Gastrocnemius medialis (tissue), 4 donors: ENCODE data around the gene TSC2. TPM values are rescaled to one million over a fixed set of nuclear protein-coding genes. Genes with fewer than 3 reads are reported as not detected.

Source experiments
- ATAC-seq, 2 donors: fragments of 150-250 bp; one replicate each; pipeline ENCODE4 v1.9.1; 2016
- DNase-seq, 2 donors: peaks; one replicate each; pipeline ENCODE4 v3.0.0-alpha.2; 2019
- H3K27ac ChIP-seq, 4 donors: fragments of 200-600 bp; sonication (generic); 1 replicate in 1 of 4; 2 replicates in 3 of 4; pipeline ENCODE4 v1.5.1; 2016 to 2018; ENCODE audit warnings: mild to moderate bottlenecking in 2 of 4, moderate library complexity in 1 of 4
- H3K27me3 ChIP-seq, 3 donors: fragments of 200-600 bp; sonication (generic) in 2 of 3; 1 replicate in 1 of 3; 2 replicates in 2 of 3; pipeline versions ENCODE4 v1.5.1 to v1.6.0; 2016 to 2019; ENCODE audit warnings: mild to moderate bottlenecking in 1 of 3, moderate library complexity in 1 of 3
- H3K36me3 ChIP-seq, 2 donors: fragments of 200-600 bp; sonication (generic) in 1 of 2; one replicate each; pipeline ENCODE4 v1.5.1; 2017 to 2018
- H3K4me1 ChIP-seq, 2 donors: fragments of 200-600 bp; sonication (generic) in 1 of 2; one replicate each; pipeline ENCODE4 v1.5.1; 2016 to 2017; ENCODE audit warnings: mild to moderate bottlenecking in 2 of 2
- H3K4me3 ChIP-seq, 4 donors: fragments of 200-600 bp; sonication (generic) in 3 of 4; 1 replicate in 1 of 4; 2 replicates in 3 of 4; pipeline ENCODE4 v1.5.1; 2016 to 2019; ENCODE audit warnings: mild to moderate bottlenecking in 2 of 4
- H3K9me3 ChIP-seq, 3 donors: fragments of 200-600 bp; sonication (generic) in 2 of 3; 1 replicate in 1 of 3; 2 replicates in 2 of 3; pipeline ENCODE4 v1.5.1; 2016 to 2019
- POLR2A ChIP-seq, 2 donors: fragments of 450-650 bp; IDR thresholded peaks; one replicate each; pipeline ENCODE4 v1.6.1; 2017; ENCODE audit warnings: antibody characterized with exemption in 2 of 2, mild to moderate bottlenecking in 2 of 2, moderate library complexity in 2 of 2
- in situ Hi-C, 4 donors: fragments of 200-750 bp; cut with MboI; loops; one replicate each; pipeline versions ENCODE4 v1.15.0 to v1.8.0; 2017; ENCODE audit warnings: low sequenced_read_pairs in 4 of 4
- intact Hi-C: fragments of 100-400 bp; cut with DNase I; formaldehyde crosslinking; loops from one replicate; pipeline ENCODE4 v1.15.1; 2023; ENCODE audit warnings: low total_unique reads
- total RNA-seq, 4 donors: library from RNA; depleted of rRNA; stranded (reverse); fragments of >200 nt; gene quantifications; one replicate each; pipeline versions ENCODE4 v1.1.0 to v1.2.3, GENCODE V29; 2016
- TF ChIP-seq, protein P1 (sequence below), 5 experiments: fragments of 450-650 bp in 3 of 5; fragments of 200-600 bp in 2 of 5; sonication (generic) in 2 of 5; IDR thresholded peaks in 4 of 5; conservative IDR thresholded peaks in 1 of 5; 1 replicate in 4 of 5; 2 replicates in 1 of 5; pipeline ENCODE4 v1.5.1; 2016 to 2019; ENCODE audit warnings: antibody characterized with exemption in 5 of 5, mild to moderate bottlenecking in 3 of 5, moderate library complexity in 3 of 5

TSC2 gene
- total RNA-seq, 4 donors from 2014 or later: 44.5 to 62.7 (median 53.8) TPM

DNA sequence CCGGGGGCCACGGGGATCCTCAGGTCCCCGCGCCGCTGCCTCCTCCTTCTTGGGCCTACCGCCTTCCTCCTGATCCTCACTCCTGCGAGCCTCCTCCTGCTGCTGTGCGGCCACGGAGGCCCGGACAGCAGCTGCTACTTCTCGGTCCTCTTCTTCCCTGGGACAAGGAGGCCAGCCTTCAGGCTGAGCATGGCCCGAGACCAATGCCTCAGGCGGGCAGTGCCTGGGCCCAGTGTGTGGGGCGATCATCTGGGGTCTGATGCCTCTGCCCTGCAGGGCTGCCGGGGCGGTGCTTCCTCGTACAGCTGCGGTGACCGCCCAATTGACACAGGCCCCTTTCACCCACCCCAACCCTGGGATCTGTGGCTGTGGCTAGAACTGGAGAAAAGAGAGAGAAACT is 46.8 kb upstream of the TSC2 start:
- no peak for TF ChIP-seq POLR2A (IDR thresholded peaks at IDR 0.05)
- TF ChIP-seq, protein P1, sequence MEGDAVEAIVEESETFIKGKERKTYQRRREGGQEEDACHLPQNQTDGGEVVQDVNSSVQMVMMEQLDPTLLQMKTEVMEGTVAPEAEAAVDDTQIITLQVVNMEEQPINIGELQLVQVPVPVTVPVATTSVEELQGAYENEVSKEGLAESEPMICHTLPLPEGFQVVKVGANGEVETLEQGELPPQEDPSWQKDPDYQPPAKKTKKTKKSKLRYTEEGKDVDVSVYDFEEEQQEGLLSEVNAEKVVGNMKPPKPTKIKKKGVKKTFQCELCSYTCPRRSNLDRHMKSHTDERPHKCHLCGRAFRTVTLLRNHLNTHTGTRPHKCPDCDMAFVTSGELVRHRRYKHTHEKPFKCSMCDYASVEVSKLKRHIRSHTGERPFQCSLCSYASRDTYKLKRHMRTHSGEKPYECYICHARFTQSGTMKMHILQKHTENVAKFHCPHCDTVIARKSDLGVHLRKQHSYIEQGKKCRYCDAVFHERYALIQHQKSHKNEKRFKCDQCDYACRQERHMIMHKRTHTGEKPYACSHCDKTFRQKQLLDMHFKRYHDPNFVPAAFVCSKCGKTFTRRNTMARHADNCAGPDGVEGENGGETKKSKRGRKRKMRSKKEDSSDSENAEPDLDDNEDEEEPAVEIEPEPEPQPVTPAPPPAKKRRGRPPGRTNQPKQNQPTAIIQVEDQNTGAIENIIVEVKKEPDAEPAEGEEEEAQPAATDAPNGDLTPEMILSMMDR (IDR thresholded peaks at IDR 0.05 in 4 of 5, conservative IDR thresholded peaks at IDR 0.05 in 1 of 5): no peak
- peaks cover 0 to 54% of the 10 kb centered on the region in 2 donors for H3K36me3 ChIP-seq
- intact Hi-C loops: loop anchor here (10.0 kb wide), 1 partner anchor 534 kb away; the partner anchor contains the start of genes CEMP1 and PDPK1
- no peak for ATAC-seq
- in situ Hi-C loops: no loop called here
- no peaks in the 10 kb centered on the region for H3K27me3 ChIP-seq
- H3K4me1 ChIP-seq: peaks cover 26 to 28% of the 10 kb centered on the region in 2 donors
- no peak overlapping the region for H3K4me3 ChIP-seq
- H3K9me3 ChIP-seq: no peaks in the 10 kb centered on the region
- no peak for DNase-seq
- no peak overlapping the region for H3K27ac ChIP-seq

GRCh38 chr16:2001456-2002355 is 46.1 kb upstream of the TSC2 start:
- H3K4me1 ChIP-seq: peaks cover 26 to 35% of the 10 kb centered on the region in 2 donors
- TF ChIP-seq POLR2A (IDR thresholded peaks at IDR 0.05): no peak
- TF ChIP-seq, protein P1 (IDR thresholded peaks at IDR 0.05 in 4 of 5, conservative IDR thresholded peaks at IDR 0.05 in 1 of 5): no peak
- no peaks in the 10 kb centered on the region for H3K27me3 ChIP-seq
- ATAC-seq (no peak), DNase-seq (no peak)
- H3K4me3 ChIP-seq: no peak overlapping the region
- in situ Hi-C loops (no loop called here), intact Hi-C loops (loop anchor here (10.0 kb wide), 1 partner anchor 533 kb away; the partner anchor contains the start of genes CEMP1 and PDPK1)
- H3K9me3 ChIP-seq: no peaks in the 10 kb centered on the region
- peaks cover 0 to 54% of the 10 kb centered on the region in 2 donors for H3K36me3 ChIP-seq
- no peak overlapping the region for H3K27ac ChIP-seq

DNA sequence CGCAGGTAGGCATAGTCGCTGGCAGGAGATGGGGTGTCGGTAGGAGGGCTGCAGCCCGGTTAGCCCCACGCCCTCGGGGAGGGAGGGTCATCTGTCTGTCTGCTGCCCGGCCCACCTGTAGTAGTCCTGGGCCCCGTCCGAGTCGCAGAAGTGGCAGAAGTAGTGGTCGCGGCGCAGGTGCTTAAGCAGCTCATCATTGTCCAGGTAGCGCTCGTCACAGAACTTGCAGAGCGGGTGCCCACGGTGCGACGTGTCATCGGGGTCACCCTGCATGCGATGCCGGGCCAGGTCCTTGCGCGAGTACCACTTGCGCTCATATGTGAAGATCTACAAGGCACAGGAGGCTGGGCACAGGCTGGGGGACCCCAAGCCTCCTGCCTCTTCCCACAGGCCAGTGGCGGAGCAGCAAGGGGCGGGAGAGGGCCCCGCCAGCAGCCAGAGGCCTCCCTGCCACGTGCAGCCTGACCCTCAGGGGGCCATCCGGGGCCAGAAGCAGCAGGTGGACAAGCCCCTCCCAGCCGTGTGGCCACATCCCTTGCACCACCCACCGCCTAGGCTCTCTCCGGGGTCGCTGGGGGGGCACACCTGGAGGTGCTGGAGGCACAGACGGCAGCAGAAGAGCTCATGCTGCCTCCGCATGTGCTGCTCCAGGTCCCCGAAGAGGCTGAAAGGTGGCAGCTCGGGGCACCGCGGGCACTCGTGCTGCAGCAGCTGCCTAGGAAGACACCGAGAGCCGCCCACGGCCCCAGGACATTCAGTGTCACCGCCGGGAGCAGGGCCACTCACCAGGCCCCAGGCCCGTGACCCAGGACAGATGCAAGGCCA is 45.2 kb upstream of the TSC2 start:
- Histone ChIP-seq H3K36me3 (peaks cover 0 to 54% of the 10 kb centered on the region in 2 donors), H3K27me3 (no peaks in the 10 kb centered on the region), H3K27ac (no peak overlapping the region), H3K4me1 (peaks cover 30 to 44% of the 10 kb centered on the region in 2 donors), H3K4me3 (no peak overlapping the region), H3K9me3 (no peaks in the 10 kb centered on the region)
- TF ChIP-seq, protein P1 (IDR thresholded peaks at IDR 0.05 in 4 of 5, conservative IDR thresholded peaks at IDR 0.05 in 1 of 5): no peak
- TF ChIP-seq POLR2A (IDR thresholded peaks at IDR 0.05): no peak
- in situ Hi-C loops: no loop called here
- ATAC-seq (no peak), DNase-seq (no peak)
- intact Hi-C loops: loop anchor here (10.0 kb wide), 1 partner anchor 532 kb away; the partner anchor contains the start of genes CEMP1 and PDPK1

DNA sequence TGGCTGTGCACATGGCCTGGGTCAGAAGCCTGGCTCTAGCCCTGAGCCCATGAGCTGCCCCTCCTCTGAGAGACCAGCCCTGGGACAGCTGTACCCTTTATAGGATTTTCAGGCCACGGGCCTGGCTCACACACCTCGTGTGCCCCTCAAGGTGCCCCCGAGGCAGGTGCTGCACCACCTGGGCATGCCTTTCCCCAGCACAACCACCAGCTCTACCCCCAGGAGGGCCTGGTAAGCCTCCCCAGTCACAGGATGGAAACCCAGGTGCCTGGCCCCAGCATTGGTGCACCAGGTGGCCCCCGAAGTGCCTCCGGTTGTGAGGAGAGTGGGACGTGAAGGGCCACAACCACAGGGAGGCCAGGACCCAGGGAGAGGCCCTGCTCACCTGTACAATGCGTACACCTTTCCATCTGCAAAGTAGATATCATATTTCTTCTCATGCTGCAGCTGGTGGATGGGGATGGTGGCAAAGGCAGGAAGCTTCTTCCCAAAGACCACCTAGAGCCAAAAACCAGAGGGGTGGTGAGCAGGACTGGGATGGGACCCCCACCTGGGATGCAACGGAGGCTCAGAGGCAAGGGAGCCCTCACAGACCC is 44.5 kb upstream of the TSC2 start:
- H3K4me3 ChIP-seq: no peak overlapping the region
- DNase-seq (no peak), ATAC-seq (no peak)
- in situ Hi-C loops: no loop called here
- H3K27ac ChIP-seq: peak overlapping the region in 3 of 4 donors; percentile 65 to 79 (median 78)
- intact Hi-C loops: loop anchor here (10.0 kb wide), 1 partner anchor 531 kb away; the partner anchor contains the start of genes CEMP1 and PDPK1
- H3K36me3 ChIP-seq: peaks cover 0 to 47% of the 10 kb centered on the region in 2 donors
- peaks cover 38 to 51% of the 10 kb centered on the region in 2 donors for H3K4me1 ChIP-seq
- H3K27me3 ChIP-seq: no peaks in the 10 kb centered on the region
- no peaks in the 10 kb centered on the region for H3K9me3 ChIP-seq
- TF ChIP-seq, protein P1 (IDR thresholded peaks at IDR 0.05 in 4 of 5, conservative IDR thresholded peaks at IDR 0.05 in 1 of 5): no peak
- TF ChIP-seq POLR2A (IDR thresholded peaks at IDR 0.05): no peak
